NT2/D1 (cell line): Measurements from ENCODE around the gene TOE1.

Source experiments
- SUZ12 ChIP-seq: IDR thresholded peaks from 2 replicates; pipeline ENCODE4 v1.6.1; 2011; ENCODE audit not compliant: insufficient read length, insufficient read depth; ENCODE audit errors: extremely low read depth
- YY1 ChIP-seq: IDR thresholded peaks from 2 replicates; pipeline ENCODE4 v1.6.1; 2011; ENCODE audit not compliant: insufficient read length, insufficient read depth
- ZNF274 ChIP-seq: IDR thresholded peaks from 2 replicates; pipeline ENCODE4 v1.6.1; 2011; ENCODE audit warnings: mild to moderate bottlenecking, low read depth, low read length

DNA sequence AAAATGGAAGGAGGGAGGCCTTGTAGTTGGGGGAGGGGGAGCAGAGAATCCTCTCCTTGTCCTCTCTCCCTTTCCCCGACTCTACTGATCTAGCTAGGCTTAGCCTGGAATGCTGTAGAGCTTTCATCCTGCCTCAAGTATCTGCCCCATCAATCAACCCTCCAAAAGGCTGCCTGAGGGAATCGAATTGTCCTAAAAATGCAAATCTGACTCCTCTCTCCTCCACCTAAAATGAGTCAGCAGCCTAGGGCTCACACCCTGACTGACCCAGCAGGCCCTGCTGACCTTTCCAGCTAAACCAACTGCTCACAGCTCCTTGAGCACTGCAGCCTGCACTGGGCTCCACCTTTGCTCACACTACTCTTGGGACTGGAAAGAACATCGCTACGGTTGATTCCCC lies 10.5 kb upstream of the TOE1 start:
- TF ChIP-seq YY1: peak; percentile 6
- no peak for TF ChIP-seq ZNF274
- TF ChIP-seq SUZ12: no peak
